ENCODE measurements around the gene ALOX12B.

ALOX12B gene

GRCh38 chr17:8071496-8071895, 16.0 kb downstream of the ALOX12B start:
- no peak overlapping the region for H3K4me3 ChIP-seq (ENCODE audit: low read depth, low read length)
- no peak for DNase-seq (ENCODE audit: low read depth)
- TF ChIP-seq, protein P1, sequence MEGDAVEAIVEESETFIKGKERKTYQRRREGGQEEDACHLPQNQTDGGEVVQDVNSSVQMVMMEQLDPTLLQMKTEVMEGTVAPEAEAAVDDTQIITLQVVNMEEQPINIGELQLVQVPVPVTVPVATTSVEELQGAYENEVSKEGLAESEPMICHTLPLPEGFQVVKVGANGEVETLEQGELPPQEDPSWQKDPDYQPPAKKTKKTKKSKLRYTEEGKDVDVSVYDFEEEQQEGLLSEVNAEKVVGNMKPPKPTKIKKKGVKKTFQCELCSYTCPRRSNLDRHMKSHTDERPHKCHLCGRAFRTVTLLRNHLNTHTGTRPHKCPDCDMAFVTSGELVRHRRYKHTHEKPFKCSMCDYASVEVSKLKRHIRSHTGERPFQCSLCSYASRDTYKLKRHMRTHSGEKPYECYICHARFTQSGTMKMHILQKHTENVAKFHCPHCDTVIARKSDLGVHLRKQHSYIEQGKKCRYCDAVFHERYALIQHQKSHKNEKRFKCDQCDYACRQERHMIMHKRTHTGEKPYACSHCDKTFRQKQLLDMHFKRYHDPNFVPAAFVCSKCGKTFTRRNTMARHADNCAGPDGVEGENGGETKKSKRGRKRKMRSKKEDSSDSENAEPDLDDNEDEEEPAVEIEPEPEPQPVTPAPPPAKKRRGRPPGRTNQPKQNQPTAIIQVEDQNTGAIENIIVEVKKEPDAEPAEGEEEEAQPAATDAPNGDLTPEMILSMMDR (IDR thresholded peaks at IDR 0.05; ENCODE audit: control insufficient read depth, extremely low read depth, insufficient read depth) = no peak

DNA sequence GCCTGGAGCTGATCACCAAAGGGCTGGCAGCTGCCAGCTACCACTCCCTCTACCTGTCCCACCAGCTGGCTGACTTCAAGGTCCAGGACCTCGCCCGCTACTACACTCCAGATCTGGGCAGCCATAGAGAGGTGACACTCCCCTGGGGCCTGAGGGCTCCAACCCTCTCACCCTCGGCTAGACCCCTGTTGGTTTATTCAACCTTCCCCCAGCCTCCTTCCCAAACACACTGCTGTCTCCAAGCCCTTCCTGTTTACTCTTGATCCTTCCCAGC, 18.0 kb downstream of the ALOX12B start:
- TF ChIP-seq, protein P1 (IDR thresholded peaks at IDR 0.05; ENCODE audit: control insufficient read depth, extremely low read depth, insufficient read depth) = no peak
- H3K4me3 ChIP-seq (ENCODE audit: low read depth, low read length) = no peak overlapping the region
- DNase-seq (ENCODE audit: low read depth) = no peak

GRCh38 chr17:8068736-8069586, 18.6 kb downstream of the ALOX12B start:
- H3K4me3 ChIP-seq (ENCODE audit: low read depth, low read length) = no peak overlapping the region
- TF ChIP-seq, protein P1 (IDR thresholded peaks at IDR 0.05; ENCODE audit: control insufficient read depth, extremely low read depth, insufficient read depth) = no peak
- no peak for DNase-seq (ENCODE audit: low read depth)

- TF ChIP-seq, protein P1 (IDR thresholded peaks at IDR 0.05; ENCODE audit: control insufficient read depth, extremely low read depth, insufficient read depth) = no peak
- DNase-seq (ENCODE audit: low read depth) = no peak
- no peak overlapping the region for H3K4me3 ChIP-seq (ENCODE audit: low read depth, low read length)
Observed at GRCh38 chr17:8067806-8068205, 19.7 kb downstream of the ALOX12B start.

DNA sequence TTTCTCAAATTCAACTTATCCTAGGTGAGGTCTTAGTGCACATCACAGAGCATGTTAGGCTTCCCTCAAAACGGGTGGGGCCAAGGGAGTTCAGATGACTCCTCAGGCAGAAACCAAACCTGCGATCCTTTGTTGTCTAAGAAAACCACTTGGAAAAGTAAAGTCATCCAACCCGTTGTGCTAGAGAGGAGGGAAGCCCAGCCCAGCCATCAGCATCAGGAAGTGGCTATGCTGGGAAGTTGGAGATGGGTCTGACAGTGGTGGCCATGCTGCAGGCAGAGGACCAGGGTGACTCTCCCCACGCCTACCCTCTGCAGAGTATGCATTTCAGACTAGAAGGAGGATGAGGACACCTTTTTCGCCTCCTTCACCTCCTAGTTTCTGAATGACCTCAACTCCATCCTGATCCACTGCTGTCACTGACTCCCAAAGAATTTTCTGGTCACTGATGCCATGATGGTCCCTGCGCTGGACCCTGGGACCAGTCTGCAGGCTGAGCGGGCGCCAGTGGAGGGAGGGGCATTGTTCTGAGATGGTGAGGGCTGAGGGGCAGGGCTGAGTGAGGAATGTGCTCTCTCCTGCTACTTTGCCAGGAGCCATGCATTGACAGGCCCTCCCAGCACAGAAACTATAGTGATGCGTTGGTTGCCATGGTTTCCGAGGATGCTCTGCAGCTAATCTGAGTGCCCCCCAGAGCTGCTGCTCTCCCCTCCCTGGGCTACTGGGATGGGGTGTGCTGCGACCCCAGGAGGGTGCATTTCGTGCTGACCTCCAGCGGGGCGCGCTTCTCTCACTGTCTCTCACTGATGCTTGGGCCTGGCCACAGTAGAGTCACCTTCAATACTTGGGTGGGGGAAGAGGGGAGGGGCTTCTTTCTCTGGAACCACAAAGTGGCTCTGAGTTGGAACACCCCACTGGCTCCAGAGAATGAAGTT, 20.4 kb downstream of the ALOX12B start:
- TF ChIP-seq, protein P1 (IDR thresholded peaks at IDR 0.05; ENCODE audit: control insufficient read depth, extremely low read depth, insufficient read depth) = no peak
- no peak for DNase-seq (ENCODE audit: low read depth)
- H3K4me3 ChIP-seq (ENCODE audit: low read depth, low read length) = no peak overlapping the region

DNA sequence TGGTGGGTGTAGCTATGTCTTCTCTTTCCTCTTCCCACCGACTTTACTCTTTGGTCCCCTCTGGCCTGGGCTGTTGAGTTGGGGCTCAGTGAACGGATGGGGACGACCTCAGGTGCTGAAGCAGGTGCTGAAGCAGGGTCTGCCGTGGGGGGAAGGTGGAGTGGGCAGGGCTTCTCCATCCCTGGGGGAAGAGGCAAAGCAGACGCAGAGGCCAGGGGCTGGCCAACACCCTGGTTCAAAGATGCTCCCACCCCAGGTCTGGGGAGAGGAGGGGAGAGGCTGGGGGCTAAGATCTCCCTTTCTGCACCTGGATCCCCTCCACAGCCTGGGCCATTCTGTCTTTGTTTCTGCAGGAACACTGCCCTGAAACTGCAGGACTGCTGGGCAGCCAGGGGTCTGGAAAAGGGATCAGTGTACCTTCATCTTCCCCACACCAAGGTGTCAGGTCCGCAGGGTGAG, 22.9 kb downstream of the ALOX12B start:
- DNase-seq (ENCODE audit: low read depth) = no peak
- TF ChIP-seq, protein P1 (IDR thresholded peaks at IDR 0.05; ENCODE audit: control insufficient read depth, extremely low read depth, insufficient read depth) = no peak
- no peak overlapping the region for H3K4me3 ChIP-seq (ENCODE audit: low read depth, low read length)

Measured in LNCaP clone FGC (cell line).